Activated CD8-positive, alpha-beta T cell treated with anti-CD3 and anti-CD28 coated beads for 36 hours (primary cell): ENCODE data around the gene STRA8. TPM values are rescaled to one million over a fixed set of nuclear protein-coding genes. Genes with fewer than 3 reads are reported as not detected.

Experiments used
- ATAC-seq: fragments of 200-7000 bp; cut with Tn5 transposase; one replicate; pipeline ENCODE4 v1.10.0; 2021; ENCODE audit warnings: mild to moderate bottlenecking, moderate library complexity
- CTCF ChIA-PET: fragments of 350-600 bp; sonication (Branson Sonifier 250); formaldehyde crosslinking; loops from one replicate; lab custom pipeline; 2021; ENCODE audit warnings: antibody characterized with exemption; lab: Charles Lee
- POLR2A ChIA-PET: fragments of 350-600 bp; sonication (Branson Sonifier 250); formaldehyde crosslinking; loops from one replicate; lab custom pipeline; 2021; ENCODE audit warnings: antibody characterized with exemption; lab: Charles Lee
- DNase-seq: peaks from one replicate; pipeline ENCODE4 v3.0.0-alpha.2; 2020
- H3K27ac Mint-ChIP-seq: one replicate; pipeline ENCODE4 v1.8.0; 2021; ENCODE audit warnings: mild to moderate bottlenecking, mixed read lengths
- H3K27me3 Mint-ChIP-seq: one replicate; pipeline ENCODE4 v1.8.0; 2021; ENCODE audit warnings: mixed read lengths
- H3K36me3 Mint-ChIP-seq: one replicate; pipeline ENCODE4 v1.8.0; 2021; ENCODE audit warnings: low read depth, mixed read lengths
- H3K4me1 Mint-ChIP-seq: one replicate; pipeline ENCODE4 v1.8.0; 2021; ENCODE audit warnings: low read depth, mixed read lengths
- H3K4me3 Mint-ChIP-seq: one replicate; pipeline ENCODE4 v1.8.0; 2021; ENCODE audit warnings: mild to moderate bottlenecking, moderate library complexity, mixed read lengths
- H3K9me3 Mint-ChIP-seq: one replicate; pipeline ENCODE4 v1.8.0; 2021; ENCODE audit warnings: mixed read lengths
- CTCF ChIP-seq: fragments of 200-600 bp; IDR thresholded peaks from one replicate; pipeline ENCODE4 v1.8.0; 2022; ENCODE audit warnings: antibody characterized with exemption, mild to moderate bottlenecking
- intact Hi-C: fragments of 100-400 bp; cut with micrococcal nuclease; formaldehyde crosslinking; loops from one replicate; pipeline ENCODE4 v1.10.0; 2022
- total RNA-seq, 2 experiments: library from RNA; stranded (reverse); gene quantifications; one replicate each; pipeline ENCODE4 v1.2.3, GENCODE V29; 2021

STRA8 gene
- total RNA-seq, 2 experiments from 2014 or later, result not detected

GRCh38 chr7:135240441-135240840 is 6.8 kb downstream of the STRA8 start:
- Mint-ChIP-seq H3K27ac (no peak overlapping the region), H3K27me3 (peaks cover 9% of the 10 kb centered on the region), H3K9me3 (no peaks in the 10 kb centered on the region), H3K36me3 (no peaks in the 10 kb centered on the region), H3K4me1 (peaks cover 5% of the 10 kb centered on the region), H3K4me3 (no peak overlapping the region)
- intact Hi-C loops, result no loop called here
- ATAC-seq, result no peak
- DNase-seq, result no peak
- CTCF ChIA-PET, result no interaction called here
- POLR2A ChIA-PET, result no interaction called here
- TF ChIP-seq CTCF, result no peak

- CTCF ChIA-PET, result interaction anchor here (1.8 kb wide), 1 partner anchor 32 kb away, joined by 5 read pairs; no protein-coding TSS in a partner anchor
- no peak for TF ChIP-seq CTCF
- H3K4me1 Mint-ChIP-seq, result no peaks in the 10 kb centered on the region
These were observed 8.6 kb downstream of the STRA8 start for GRCh38 chr7:135242096-135242684.

GRCh38 chr7:135245226-135246190 is 11.9 kb downstream of the STRA8 start:
- H3K27ac Mint-ChIP-seq, result no peak overlapping the region
- DNase-seq, result no peak
- ChIA-PET CTCF (interaction anchor here (0.8 to 1.8 kb wide), 3 partner anchors 30 to 35 kb away, joined by 3 to 9 read pairs (median 3); no protein-coding TSS in a partner anchor), POLR2A (no interaction called here)
- H3K4me3 Mint-ChIP-seq, result no peak overlapping the region
- H3K9me3 Mint-ChIP-seq, result no peaks in the 10 kb centered on the region
- intact Hi-C loops, result no loop called here
- H3K27me3 Mint-ChIP-seq, result peaks cover 9% of the 10 kb centered on the region
- no peak for ATAC-seq
- H3K36me3 Mint-ChIP-seq, result no peaks in the 10 kb centered on the region
- TF ChIP-seq CTCF, result no peak
- H3K4me1 Mint-ChIP-seq, result no peaks in the 10 kb centered on the region

More at GRCh38 chr7:135242096-135242684, 8.6 kb downstream of the STRA8 start:
- POLR2A ChIA-PET, result no interaction called here
- H3K9me3 Mint-ChIP-seq, result no peaks in the 10 kb centered on the region
- DNase-seq (no peak), ATAC-seq (no peak)
- intact Hi-C loops, result no loop called here
- no peak overlapping the region for H3K27ac Mint-ChIP-seq
- no peak overlapping the region for H3K4me3 Mint-ChIP-seq
- H3K36me3 Mint-ChIP-seq, result no peaks in the 10 kb centered on the region
- H3K27me3 Mint-ChIP-seq, result peaks cover 9% of the 10 kb centered on the region

GRCh38 chr7:135246191-135246825 is 12.7 kb downstream of the STRA8 start:
- no peak for DNase-seq
- Mint-ChIP-seq H3K27me3 (peaks cover 8% of the 10 kb centered on the region), H3K4me1 (no peaks in the 10 kb centered on the region), H3K4me3 (no peak overlapping the region), H3K36me3 (no peaks in the 10 kb centered on the region), H3K27ac (no peak overlapping the region), H3K9me3 (no peaks in the 10 kb centered on the region)
- CTCF ChIA-PET, result interaction anchor here (1.0 to 2.0 kb wide), 2 partner anchors 28 to 35 kb away, joined by 3 to 6 read pairs; no protein-coding TSS in a partner anchor
- intact Hi-C loops, result no loop called here
- POLR2A ChIA-PET, result interaction anchor here (1.1 kb wide), 1 partner anchor 36 kb away, joined by 3 read pairs; no protein-coding TSS in a partner anchor
- TF ChIP-seq CTCF, result no peak
- ATAC-seq, result no peak
